ENCODE data around the gene CLEC3A.
"Not testable (repeated sequence)": the region's sequence is repeated elsewhere in the genome, so short reads cannot be mapped to it uniquely, and the experiment has no call there.

Gene CLEC3A

DNA sequence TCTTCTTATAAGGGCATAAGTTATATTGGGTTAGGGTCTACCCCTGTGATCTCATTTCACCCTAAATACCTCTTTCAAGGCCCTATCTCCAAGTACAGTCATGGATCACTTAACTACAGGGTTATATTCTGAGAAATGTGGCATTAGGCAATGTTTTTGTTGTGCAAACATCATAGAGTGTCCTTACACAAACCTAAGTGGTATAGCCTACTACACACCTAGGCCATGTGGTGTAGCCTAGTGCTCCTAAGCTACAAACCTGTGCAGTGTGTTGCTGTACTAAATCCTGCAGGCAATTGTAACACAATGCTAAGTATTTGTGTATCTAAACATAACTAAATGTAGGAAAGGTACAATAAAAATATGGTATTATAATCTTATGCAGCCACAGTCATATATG, 18.0 kb downstream of the CLEC3A start:
- Histone ChIP-seq H3K36me3 (ENCODE audit: control insufficient read depth, insufficient read depth, low read length) (no peaks in the 10 kb centered on the region), H3K4me1 (ENCODE audit: control insufficient read depth, insufficient read depth, low read length) (no peaks in the 10 kb centered on the region), H3K27me3 (ENCODE audit: control insufficient read depth, insufficient read depth, low read length) (no peaks in the 10 kb centered on the region), H3K9ac (ENCODE audit: low read length) (no peak overlapping the region), H3K9me3 (ENCODE audit: control insufficient read depth, low read length) (no peaks in the 10 kb centered on the region), H3K4me3 (ENCODE audit: low read length) (no peak overlapping the region)

DNA sequence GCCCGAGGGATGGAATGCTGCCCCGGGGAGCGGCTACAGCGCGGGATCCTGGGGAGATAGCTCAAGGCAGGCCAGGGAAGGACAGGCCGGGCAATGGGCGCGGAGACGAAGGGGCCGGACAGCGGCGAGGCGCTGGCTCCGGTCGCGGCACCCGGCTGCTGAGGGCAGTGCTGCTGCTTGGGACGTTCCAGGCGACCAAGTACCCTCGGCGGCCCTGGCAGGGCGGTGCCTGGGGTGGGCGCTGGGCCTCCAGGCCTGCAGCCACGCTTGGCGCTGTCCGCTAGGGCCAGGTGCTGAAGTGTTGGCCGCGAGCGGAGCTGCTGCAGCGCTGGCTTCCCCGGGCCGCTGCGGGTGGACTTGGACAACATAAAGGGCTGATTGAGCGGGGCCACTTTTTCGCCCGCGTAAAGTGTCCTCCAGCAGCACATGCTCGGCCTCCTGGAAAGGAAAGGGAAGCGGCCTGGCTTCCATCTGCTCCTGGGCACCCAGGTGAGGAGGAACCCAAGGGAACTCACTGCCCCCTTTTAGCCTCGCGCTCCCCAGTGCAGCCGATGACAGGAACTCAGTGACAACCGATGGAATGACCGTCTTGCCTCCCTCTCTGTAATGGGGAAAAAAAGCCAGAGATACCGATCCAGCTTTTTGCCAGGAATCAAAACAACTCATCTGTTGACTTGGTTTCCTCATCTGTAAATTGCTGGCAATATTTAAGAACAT, 23.7 kb downstream of the CLEC3A start:
- no peak overlapping the region for H3K4me3 ChIP-seq (ENCODE audit: low read length)
- no peaks in the 10 kb centered on the region for H3K9me3 ChIP-seq (ENCODE audit: control insufficient read depth, low read length)
- H3K4me1 ChIP-seq (ENCODE audit: control insufficient read depth, insufficient read depth, low read length): no peaks in the 10 kb centered on the region
- H3K27me3 ChIP-seq (ENCODE audit: control insufficient read depth, insufficient read depth, low read length): no peaks in the 10 kb centered on the region
- no peak overlapping the region for H3K9ac ChIP-seq (ENCODE audit: low read length)
- H3K36me3 ChIP-seq (ENCODE audit: control insufficient read depth, insufficient read depth, low read length): no peaks in the 10 kb centered on the region

GRCh38 chr16:78048319-78048718, 26.0 kb downstream of the CLEC3A start:
- Histone ChIP-seq H3K9me3 (ENCODE audit: control insufficient read depth, low read length) (no peaks in the 10 kb centered on the region), H3K9ac (ENCODE audit: low read length) (no peak overlapping the region), H3K36me3 (ENCODE audit: control insufficient read depth, insufficient read depth, low read length) (no peaks in the 10 kb centered on the region), H3K27me3 (ENCODE audit: control insufficient read depth, insufficient read depth, low read length) (no peaks in the 10 kb centered on the region), H3K4me3 (ENCODE audit: low read length) (no peak overlapping the region), H3K4me1 (ENCODE audit: control insufficient read depth, insufficient read depth, low read length) (no peaks in the 10 kb centered on the region)

DNA sequence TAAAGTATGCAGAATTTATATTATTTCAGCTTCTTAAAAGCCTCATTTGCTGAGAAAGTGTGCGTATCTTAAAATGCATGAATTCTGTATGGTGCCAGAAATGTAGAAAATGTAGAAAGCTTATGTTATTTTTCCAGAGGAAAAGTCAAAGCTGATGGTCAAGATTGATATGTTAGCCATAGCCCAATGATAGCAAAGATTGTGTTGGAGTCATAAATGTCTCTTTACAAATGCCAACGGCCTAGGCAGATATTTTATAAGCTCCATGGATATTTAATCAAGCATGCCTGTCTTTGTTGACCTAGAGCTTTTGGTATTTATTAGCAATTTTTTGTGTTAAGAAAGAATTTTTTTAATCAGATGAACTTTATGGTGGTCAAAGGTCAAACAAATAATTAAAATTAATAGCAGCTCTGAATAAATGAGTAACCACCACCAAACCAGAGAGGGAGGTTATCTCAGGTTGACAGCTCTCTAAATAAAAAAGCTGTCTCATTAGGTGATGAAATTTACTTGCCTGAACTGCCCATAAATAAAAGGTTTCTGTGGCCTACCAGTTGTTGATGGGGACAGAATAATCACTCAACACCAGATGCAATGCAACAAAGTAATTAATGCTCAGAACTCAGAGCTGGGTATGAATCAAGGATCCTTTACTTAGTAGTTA, 28.5 kb downstream of the CLEC3A start:
- no peaks in the 10 kb centered on the region for H3K9me3 ChIP-seq (ENCODE audit: control insufficient read depth, low read length)
- no peak overlapping the region for H3K4me3 ChIP-seq (ENCODE audit: low read length)
- no peaks in the 10 kb centered on the region for H3K36me3 ChIP-seq (ENCODE audit: control insufficient read depth, insufficient read depth, low read length)
- no peaks in the 10 kb centered on the region for H3K27me3 ChIP-seq (ENCODE audit: control insufficient read depth, insufficient read depth, low read length)
- no peak overlapping the region for H3K9ac ChIP-seq (ENCODE audit: low read length)
- H3K4me1 ChIP-seq (ENCODE audit: control insufficient read depth, insufficient read depth, low read length): no peaks in the 10 kb centered on the region

DNA sequence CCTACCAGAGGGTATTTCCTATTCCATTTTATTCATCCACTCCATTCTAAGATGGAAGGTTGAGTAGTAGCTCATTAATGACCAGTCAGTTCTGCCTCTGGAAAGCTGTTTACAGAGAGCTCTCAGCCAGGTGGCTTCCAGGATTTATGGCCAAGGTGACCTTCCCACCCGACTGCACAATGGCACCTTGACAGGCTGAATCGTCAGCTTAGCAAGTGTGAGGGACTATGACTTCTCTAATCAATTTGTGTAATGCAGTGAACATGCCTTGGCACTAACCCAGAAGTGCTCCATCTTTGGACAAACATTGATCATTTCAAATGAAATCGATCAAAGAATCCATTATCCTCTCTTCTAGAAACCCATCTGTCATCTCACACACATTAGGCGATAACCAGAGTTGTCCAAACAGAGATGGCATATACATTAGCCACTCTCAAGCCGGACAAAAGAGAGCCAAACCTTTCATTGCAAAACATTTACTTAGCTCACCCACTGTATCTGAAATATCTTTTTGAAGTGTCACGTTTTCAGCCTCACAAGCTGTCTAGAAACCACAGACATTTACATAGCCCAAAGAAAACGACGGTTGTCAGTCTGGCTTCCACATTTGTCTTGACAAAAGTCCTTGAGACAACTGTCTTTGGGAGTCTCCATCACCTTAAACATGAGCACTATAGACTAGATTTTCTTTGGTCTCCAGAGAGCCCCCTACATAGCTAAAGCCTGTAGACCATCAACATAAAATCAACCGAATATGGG, 35.6 kb downstream of the CLEC3A start:
- Histone ChIP-seq H3K4me1 (ENCODE audit: control insufficient read depth, insufficient read depth, low read length) (peaks cover 10% of the 10 kb centered on the region), H3K27me3 (ENCODE audit: control insufficient read depth, insufficient read depth, low read length) (no peaks in the 10 kb centered on the region), H3K9me3 (ENCODE audit: control insufficient read depth, low read length) (no peaks in the 10 kb centered on the region), H3K4me3 (ENCODE audit: low read length) (no peak overlapping the region), H3K36me3 (ENCODE audit: control insufficient read depth, insufficient read depth, low read length) (no peaks in the 10 kb centered on the region), H3K9ac (ENCODE audit: low read length) (no peak overlapping the region)

DNA sequence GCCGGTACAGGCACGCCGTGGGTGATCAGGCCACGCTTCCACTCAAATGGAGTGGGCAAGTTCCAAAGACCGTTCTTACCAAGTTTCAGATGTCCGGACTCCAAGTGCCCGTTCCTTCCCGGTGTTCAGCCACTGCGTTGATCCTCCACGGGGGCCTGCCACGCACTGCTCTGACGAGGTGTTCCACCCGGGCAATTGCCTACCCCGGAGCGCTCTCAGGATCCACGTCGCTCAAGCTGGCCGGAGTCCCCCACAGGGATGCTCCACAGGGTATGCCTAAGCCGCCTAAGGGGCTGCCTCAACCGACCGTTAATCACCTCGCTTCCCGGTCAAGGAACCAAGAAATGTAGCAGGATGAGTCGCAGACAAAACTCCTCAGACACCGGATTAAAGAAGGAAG, 37.5 kb downstream of the CLEC3A start:
- H3K4me3 ChIP-seq (ENCODE audit: low read length); H3K9me3 ChIP-seq (ENCODE audit: control insufficient read depth, low read length); H3K27me3 ChIP-seq (ENCODE audit: control insufficient read depth, insufficient read depth, low read length); H3K36me3 ChIP-seq (ENCODE audit: control insufficient read depth, insufficient read depth, low read length); H3K9ac ChIP-seq (ENCODE audit: low read length): not testable (repeated sequence)
- peaks cover 10% of the 10 kb centered on the region for H3K4me1 ChIP-seq (ENCODE audit: control insufficient read depth, insufficient read depth, low read length)

DNA sequence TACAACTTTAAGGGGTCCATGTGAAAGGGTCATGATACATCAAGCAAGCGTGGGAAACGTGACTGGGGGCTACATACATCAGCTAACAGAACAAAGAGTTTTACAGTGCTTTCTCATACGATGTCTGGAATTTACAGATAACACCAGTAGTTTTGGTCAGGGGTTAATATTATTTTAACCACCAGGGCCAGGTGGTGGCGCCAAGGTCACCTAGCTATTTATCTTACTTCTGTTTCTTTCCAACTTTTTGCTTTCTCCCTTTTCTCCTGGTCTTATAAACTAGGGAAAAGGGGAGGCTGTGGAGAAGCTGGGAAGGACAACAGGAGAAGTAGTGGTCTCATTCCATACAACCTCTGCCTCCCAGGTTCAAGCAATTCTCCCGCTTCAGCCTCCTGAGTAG, 37.9 kb downstream of the CLEC3A start:
- Histone ChIP-seq H3K4me3 (ENCODE audit: low read length) (no peak overlapping the region), H3K4me1 (ENCODE audit: control insufficient read depth, insufficient read depth, low read length) (peaks cover 10% of the 10 kb centered on the region), H3K27me3 (ENCODE audit: control insufficient read depth, insufficient read depth, low read length) (no peaks in the 10 kb centered on the region), H3K9ac (ENCODE audit: low read length) (no peak overlapping the region), H3K9me3 (ENCODE audit: control insufficient read depth, low read length) (no peaks in the 10 kb centered on the region), H3K36me3 (ENCODE audit: control insufficient read depth, insufficient read depth, low read length) (no peaks in the 10 kb centered on the region)

DNA sequence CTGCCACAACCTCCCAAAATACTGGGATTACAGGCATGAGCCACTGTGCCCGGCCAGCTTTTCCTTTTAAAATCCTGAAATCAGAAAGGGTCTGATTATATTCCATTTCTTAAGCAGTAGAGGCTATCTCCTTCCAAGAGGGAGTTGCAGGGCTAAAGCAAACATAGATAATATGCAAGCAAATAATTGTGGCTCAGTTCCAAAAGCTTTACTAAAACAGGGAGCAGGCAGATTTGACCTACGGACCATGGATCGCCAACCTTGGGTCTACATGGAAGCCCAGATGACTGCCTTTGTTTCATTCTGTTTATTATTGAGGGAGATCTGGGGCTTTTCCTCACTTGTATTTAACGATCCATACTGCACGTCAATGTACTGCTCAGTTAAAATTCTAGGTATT, 38.5 kb downstream of the CLEC3A start:
- no peaks in the 10 kb centered on the region for H3K36me3 ChIP-seq (ENCODE audit: control insufficient read depth, insufficient read depth, low read length)
- H3K9me3 ChIP-seq (ENCODE audit: control insufficient read depth, low read length): no peaks in the 10 kb centered on the region
- H3K9ac ChIP-seq (ENCODE audit: low read length): no peak overlapping the region
- H3K4me1 ChIP-seq (ENCODE audit: control insufficient read depth, insufficient read depth, low read length): peaks cover 10% of the 10 kb centered on the region
- no peaks in the 10 kb centered on the region for H3K27me3 ChIP-seq (ENCODE audit: control insufficient read depth, insufficient read depth, low read length)
- no peak overlapping the region for H3K4me3 ChIP-seq (ENCODE audit: low read length)

DNA sequence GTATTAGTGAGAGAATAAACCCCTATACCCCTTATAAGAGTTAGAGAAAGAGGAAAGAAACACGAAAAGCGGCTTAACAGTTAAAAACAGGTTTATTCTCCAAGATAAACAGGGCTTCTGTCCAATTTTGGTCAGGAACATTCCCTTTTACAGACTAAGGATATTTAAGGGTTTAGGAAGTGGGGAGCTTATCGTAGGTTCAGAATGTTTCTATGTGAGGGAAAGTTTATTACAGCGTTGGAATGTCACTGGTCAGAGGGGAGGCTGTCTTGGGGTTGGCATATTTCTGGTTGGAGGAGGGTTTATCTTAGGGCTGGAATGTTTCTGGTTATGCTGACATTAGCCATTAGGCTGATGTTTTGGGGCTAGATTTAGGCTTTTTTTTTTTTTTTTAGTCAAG, 43.0 kb downstream of the CLEC3A start:
- H3K9ac ChIP-seq (ENCODE audit: low read length): no peak overlapping the region
- peaks cover 8% of the 10 kb centered on the region for H3K4me1 ChIP-seq (ENCODE audit: control insufficient read depth, insufficient read depth, low read length)
- no peaks in the 10 kb centered on the region for H3K9me3 ChIP-seq (ENCODE audit: control insufficient read depth, low read length)
- H3K4me3 ChIP-seq (ENCODE audit: low read length): no peak overlapping the region
- no peaks in the 10 kb centered on the region for H3K27me3 ChIP-seq (ENCODE audit: control insufficient read depth, insufficient read depth, low read length)
- no peaks in the 10 kb centered on the region for H3K36me3 ChIP-seq (ENCODE audit: control insufficient read depth, insufficient read depth, low read length)

- Histone ChIP-seq H3K9ac (ENCODE audit: low read length) (no peak overlapping the region), H3K4me1 (ENCODE audit: control insufficient read depth, insufficient read depth, low read length) (no peaks in the 10 kb centered on the region), H3K9me3 (ENCODE audit: control insufficient read depth, low read length) (no peaks in the 10 kb centered on the region), H3K27me3 (ENCODE audit: control insufficient read depth, insufficient read depth, low read length) (no peaks in the 10 kb centered on the region), H3K4me3 (ENCODE audit: low read length) (no peak overlapping the region), H3K36me3 (ENCODE audit: control insufficient read depth, insufficient read depth, low read length) (no peaks in the 10 kb centered on the region)
These were observed 47.6 kb downstream of the CLEC3A start for GRCh38 chr16:78069913-78070312.

GRCh38 chr16:78072275-78072674, 49.9 kb downstream of the CLEC3A start:
- Histone ChIP-seq H3K4me3 (ENCODE audit: low read length) (no peak overlapping the region), H3K9me3 (ENCODE audit: control insufficient read depth, low read length) (no peaks in the 10 kb centered on the region), H3K9ac (ENCODE audit: low read length) (no peak overlapping the region), H3K27me3 (ENCODE audit: control insufficient read depth, insufficient read depth, low read length) (no peaks in the 10 kb centered on the region), H3K36me3 (ENCODE audit: control insufficient read depth, insufficient read depth, low read length) (no peaks in the 10 kb centered on the region), H3K4me1 (ENCODE audit: control insufficient read depth, insufficient read depth, low read length) (no peaks in the 10 kb centered on the region)

GRCh38 chr16:78075800-78076199, 53.5 kb downstream of the CLEC3A start:
- no peaks in the 10 kb centered on the region for H3K4me1 ChIP-seq (ENCODE audit: control insufficient read depth, insufficient read depth, low read length)
- H3K27me3 ChIP-seq (ENCODE audit: control insufficient read depth, insufficient read depth, low read length): no peaks in the 10 kb centered on the region
- no peaks in the 10 kb centered on the region for H3K36me3 ChIP-seq (ENCODE audit: control insufficient read depth, insufficient read depth, low read length)
- H3K9ac ChIP-seq (ENCODE audit: low read length): no peak overlapping the region
- H3K4me3 ChIP-seq (ENCODE audit: low read length): no peak overlapping the region
- H3K9me3 ChIP-seq (ENCODE audit: control insufficient read depth, low read length): no peaks in the 10 kb centered on the region

All from mucosa of stomach (tissue), 1 donor.